ENCODE results near the gene RAPGEF4.

GRCh38 chr2:172950565-172950964 lies 214.9 kb downstream of the RAPGEF4 start:
- TF ChIP-seq, protein P1, sequence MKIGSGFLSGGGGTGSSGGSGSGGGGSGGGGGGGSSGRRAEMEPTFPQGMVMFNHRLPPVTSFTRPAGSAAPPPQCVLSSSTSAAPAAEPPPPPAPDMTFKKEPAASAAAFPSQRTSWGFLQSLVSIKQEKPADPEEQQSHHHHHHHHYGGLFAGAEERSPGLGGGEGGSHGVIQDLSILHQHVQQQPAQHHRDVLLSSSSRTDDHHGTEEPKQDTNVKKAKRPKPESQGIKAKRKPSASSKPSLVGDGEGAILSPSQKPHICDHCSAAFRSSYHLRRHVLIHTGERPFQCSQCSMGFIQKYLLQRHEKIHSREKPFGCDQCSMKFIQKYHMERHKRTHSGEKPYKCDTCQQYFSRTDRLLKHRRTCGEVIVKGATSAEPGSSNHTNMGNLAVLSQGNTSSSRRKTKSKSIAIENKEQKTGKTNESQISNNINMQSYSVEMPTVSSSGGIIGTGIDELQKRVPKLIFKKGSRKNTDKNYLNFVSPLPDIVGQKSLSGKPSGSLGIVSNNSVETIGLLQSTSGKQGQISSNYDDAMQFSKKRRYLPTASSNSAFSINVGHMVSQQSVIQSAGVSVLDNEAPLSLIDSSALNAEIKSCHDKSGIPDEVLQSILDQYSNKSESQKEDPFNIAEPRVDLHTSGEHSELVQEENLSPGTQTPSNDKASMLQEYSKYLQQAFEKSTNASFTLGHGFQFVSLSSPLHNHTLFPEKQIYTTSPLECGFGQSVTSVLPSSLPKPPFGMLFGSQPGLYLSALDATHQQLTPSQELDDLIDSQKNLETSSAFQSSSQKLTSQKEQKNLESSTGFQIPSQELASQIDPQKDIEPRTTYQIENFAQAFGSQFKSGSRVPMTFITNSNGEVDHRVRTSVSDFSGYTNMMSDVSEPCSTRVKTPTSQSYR (CRISPR knock-in tag; IDR thresholded peaks at IDR 0.05), result no peak
- TF ChIP-seq ATF3 (CRISPR knock-in tag; conservative IDR thresholded peaks at IDR 0.05), result no peak
- TF ChIP-seq, protein P2, sequence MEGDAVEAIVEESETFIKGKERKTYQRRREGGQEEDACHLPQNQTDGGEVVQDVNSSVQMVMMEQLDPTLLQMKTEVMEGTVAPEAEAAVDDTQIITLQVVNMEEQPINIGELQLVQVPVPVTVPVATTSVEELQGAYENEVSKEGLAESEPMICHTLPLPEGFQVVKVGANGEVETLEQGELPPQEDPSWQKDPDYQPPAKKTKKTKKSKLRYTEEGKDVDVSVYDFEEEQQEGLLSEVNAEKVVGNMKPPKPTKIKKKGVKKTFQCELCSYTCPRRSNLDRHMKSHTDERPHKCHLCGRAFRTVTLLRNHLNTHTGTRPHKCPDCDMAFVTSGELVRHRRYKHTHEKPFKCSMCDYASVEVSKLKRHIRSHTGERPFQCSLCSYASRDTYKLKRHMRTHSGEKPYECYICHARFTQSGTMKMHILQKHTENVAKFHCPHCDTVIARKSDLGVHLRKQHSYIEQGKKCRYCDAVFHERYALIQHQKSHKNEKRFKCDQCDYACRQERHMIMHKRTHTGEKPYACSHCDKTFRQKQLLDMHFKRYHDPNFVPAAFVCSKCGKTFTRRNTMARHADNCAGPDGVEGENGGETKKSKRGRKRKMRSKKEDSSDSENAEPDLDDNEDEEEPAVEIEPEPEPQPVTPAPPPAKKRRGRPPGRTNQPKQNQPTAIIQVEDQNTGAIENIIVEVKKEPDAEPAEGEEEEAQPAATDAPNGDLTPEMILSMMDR (IDR thresholded peaks at IDR 0.05), result no peak
- TF ChIP-seq SP1 (CRISPR knock-in tag; conservative IDR thresholded peaks at IDR 0.05), result no peak
- TF ChIP-seq, protein P3, sequence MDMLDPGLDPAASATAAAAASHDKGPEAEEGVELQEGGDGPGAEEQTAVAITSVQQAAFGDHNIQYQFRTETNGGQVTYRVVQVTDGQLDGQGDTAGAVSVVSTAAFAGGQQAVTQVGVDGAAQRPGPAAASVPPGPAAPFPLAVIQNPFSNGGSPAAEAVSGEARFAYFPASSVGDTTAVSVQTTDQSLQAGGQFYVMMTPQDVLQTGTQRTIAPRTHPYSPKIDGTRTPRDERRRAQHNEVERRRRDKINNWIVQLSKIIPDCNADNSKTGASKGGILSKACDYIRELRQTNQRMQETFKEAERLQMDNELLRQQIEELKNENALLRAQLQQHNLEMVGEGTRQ (CRISPR knock-in tag; IDR thresholded peaks at IDR 0.05), result no peak
- no peak for TF ChIP-seq IRF1 (CRISPR knock-in tag; IDR thresholded peaks at IDR 0.05)
- TF ChIP-seq, protein P4, sequence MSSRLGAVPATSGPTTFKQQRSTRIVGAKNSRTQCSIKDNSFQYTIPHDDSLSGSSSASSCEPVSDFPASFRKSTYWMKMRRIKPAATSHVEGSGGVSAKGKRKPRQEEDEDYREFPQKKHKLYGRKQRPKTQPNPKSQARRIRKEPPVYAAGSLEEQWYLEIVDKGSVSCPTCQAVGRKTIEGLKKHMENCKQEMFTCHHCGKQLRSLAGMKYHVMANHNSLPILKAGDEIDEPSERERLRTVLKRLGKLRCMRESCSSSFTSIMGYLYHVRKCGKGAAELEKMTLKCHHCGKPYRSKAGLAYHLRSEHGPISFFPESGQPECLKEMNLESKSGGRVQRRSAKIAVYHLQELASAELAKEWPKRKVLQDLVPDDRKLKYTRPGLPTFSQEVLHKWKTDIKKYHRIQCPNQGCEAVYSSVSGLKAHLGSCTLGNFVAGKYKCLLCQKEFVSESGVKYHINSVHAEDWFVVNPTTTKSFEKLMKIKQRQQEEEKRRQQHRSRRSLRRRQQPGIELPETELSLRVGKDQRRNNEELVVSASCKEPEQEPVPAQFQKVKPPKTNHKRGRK (CRISPR knock-in tag; IDR thresholded peaks at IDR 0.05; ENCODE audit: borderline replicate concordance), result no peak
- no peak for TF ChIP-seq NR1H2 (CRISPR knock-in tag; IDR thresholded peaks at IDR 0.05)
